CD4-positive, alpha-beta T cell treated with Interleukin-17A for 4 hours (primary cell): ENCODE measurements around the gene PCSK6.

Source experiments
- DNase-seq: peaks from one replicate; pipeline ENCODE4 v3.0.0-alpha.2; 2020; ENCODE audit warnings: mixed read lengths

PCSK6 gene

DNA sequence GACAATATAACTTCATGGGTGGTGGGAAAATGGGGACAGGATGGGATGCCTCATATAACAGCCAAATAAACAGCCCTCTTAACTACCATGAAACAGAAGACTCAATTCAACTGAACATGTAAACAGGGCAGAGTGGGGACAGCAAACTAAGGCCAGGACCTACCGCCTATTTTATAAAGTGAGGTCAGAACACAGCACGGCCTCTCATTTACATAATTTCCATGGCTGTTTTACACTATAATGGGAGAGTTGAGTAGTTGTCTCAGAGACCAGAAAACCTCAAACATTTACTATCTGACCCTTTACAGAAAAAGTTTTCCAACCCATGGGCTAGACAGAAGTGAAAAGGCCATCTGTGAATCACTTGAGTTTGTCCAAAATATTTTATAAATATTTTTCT lies 137.8 kb downstream of the PCSK6 start:
- DNase-seq, result no peak

DNA sequence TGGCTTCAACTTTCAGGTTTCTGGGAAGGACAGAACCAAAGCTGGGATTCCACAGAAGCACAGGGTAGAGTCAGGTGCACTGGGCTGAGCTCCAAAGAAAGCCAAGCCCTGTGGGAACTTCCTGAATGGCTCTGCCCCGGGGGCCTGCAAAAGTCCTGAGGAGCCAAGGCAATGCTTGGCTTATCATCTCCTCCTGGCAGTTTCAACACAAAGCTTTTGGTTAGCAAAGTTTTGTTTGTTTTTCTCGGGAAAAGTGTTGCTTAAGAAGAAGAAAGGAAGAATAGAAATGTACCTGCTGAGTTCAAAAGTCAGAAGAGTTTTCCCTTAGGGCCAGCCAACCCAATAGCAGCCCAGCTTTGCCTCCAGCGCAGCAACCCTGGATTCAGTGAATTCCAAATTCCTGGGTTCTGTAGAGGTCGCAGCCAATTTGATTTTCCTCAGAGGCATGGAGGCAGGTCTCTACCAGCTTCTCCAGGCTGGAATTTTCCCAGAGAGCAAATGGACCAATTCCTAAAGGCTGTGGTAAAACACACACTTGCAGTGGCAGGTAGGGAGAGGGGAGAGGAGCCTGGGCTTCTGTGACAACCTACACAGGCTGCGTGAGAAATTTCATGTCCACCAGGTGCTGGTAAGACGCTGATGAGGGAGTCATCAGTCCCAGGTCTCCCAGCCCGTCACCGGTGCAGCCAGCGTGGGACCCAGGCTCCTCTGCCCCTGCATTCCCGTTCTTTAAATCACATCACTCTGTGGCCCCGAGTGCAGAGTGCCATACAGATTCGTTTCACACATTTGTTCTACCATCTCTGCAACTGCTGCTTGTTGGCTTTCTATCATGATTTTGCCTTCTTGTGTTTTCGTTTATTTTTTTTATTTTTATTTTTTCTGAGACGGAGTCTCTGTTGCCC lies 140.2 kb downstream of the PCSK6 start:
- DNase-seq, result no peak

DNA sequence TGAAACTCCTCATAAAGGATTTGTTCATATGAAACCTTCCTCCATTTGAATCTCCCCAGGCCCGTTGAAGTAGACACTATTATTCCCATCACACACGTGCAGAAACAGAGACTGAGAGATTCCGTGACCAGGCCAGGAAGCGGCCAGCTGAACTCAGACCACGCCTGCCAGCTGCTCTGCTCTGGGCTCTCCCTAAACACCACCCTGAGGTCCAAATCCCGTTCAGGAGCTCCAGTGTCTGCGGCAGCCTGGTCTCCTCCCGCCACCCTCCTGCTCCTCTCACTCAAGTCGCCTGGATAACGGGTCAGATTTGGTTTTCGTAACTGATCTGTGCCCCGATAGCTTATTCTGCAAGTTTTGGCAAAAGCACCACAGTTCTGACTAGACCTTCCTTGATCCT lies 140.9 kb downstream of the PCSK6 start:
- no peak for DNase-seq

DNA sequence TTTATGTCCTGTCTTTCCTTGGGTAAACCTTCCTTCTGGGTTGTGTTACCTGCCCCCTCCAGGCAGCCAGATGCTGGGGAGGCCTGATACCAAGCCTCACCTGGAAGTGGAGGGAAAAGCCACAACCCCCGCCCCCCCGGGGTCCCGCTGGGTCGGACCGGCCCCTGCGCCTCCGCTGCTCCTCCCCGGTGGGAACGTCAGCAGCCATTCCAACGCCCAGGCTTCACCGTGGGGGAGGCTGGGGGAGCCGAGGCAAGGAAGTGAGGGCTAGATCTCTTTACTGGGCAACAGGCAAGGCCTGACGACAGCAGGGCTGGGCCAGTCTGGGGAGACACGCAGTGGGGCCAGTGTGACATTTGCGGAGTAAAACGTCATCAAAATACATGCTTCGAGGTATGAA lies 141.5 kb downstream of the PCSK6 start:
- DNase-seq, result no peak

DNA sequence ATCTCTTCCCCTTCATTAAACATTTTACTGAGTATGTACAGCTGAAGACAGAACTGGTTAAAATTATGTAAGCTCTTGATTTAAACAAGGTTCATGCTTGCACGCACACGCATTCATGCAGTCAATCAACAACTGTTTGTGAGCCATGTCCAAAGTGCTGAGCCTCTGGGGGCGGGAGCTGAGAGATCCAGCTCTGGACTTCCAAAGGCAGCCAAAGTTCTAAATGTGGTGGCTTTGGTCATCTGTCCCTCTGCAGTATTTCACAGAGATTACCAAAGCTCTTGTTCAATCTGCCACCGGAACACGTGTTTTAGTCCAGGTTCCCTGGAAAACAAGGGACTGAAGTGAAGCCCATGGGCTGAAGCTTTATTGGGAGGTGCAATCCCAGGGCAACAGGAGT lies 142.1 kb downstream of the PCSK6 start:
- no peak for DNase-seq

DNA sequence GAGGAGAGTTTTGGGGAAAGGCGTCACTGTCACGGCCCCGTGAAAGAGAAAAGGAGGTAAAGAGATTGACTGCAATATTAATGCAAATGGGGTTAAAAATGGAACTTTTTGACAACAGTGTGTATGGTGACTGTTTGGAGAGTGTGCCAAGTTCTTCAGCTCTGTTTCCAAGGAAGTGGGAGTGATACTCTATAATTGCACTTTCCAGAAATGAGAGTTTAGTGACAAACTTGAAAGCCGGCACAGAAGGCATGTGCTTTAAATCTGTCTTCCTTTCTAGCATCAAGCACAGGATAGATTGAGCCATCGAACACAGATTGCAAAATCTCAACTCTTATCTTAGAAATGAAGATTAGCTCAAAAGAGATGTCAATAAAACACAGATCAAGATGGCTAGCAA lies 142.6 kb downstream of the PCSK6 start:
- DNase-seq, result no peak

DNA sequence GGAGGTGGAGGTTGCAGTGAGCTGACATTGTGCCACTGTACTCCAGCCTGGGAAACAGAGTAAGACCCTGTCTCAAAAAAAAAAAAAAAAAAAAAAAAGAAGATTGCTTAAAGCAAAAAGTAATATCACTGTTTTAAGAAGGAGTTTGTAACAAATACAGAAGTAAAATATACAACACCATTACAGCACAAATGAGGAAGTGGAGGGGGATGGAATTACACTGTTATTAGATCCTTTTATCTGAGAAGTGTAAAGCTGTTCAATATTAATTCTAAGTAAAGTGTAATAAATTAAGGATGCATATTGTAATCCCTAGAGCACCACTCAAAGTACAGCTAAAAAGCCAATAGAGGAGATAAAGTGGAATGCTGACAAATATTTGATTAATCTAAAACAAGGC lies 147.5 kb downstream of the PCSK6 start:
- DNase-seq, result no peak

DNA sequence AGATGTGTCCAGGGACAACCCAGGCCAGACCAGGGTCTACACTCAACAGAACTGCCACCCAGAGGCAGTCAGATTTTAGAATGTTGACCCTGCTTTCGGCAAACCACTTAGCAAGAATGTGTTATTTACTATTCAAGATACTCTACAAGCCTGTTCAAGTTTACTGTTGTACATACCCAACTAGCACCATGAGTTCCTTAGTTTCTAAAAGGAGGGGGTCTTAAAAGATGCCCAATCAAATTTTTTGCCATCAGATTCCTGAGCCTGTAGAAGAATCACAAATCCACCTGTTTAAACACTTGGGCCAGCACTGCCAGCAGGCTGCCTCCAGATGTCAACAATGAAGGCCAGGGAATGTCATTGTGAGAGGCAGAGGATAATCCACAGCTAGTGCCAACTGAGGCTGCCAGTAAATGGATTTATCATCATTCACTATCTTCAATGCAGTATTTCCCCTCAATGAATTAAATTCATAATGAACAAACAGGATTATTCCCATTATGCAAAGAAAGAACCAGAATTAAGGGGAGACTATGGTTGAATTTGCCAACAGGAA lies 150.9 kb downstream of the PCSK6 start:
- DNase-seq, result no peak

DNA sequence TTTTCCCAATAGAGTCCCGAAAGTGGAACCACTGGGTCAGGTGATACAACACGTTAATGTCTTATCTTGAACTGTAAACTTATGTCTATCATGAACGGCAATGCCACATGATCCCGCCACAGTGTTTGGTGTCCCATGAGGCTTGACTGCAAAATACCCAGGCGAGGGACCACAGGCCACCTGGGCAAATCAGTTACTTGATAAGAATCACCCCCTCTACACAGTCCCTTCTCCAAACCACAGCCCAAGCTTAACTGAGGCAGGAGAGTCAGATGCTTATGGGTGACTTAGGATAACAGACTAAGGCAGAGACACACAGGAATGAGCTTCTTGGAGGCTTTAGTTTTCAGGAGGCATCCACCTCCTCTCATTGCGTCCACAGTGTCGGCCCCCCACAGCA lies 151.5 kb downstream of the PCSK6 start:
- DNase-seq, result no peak

DNA sequence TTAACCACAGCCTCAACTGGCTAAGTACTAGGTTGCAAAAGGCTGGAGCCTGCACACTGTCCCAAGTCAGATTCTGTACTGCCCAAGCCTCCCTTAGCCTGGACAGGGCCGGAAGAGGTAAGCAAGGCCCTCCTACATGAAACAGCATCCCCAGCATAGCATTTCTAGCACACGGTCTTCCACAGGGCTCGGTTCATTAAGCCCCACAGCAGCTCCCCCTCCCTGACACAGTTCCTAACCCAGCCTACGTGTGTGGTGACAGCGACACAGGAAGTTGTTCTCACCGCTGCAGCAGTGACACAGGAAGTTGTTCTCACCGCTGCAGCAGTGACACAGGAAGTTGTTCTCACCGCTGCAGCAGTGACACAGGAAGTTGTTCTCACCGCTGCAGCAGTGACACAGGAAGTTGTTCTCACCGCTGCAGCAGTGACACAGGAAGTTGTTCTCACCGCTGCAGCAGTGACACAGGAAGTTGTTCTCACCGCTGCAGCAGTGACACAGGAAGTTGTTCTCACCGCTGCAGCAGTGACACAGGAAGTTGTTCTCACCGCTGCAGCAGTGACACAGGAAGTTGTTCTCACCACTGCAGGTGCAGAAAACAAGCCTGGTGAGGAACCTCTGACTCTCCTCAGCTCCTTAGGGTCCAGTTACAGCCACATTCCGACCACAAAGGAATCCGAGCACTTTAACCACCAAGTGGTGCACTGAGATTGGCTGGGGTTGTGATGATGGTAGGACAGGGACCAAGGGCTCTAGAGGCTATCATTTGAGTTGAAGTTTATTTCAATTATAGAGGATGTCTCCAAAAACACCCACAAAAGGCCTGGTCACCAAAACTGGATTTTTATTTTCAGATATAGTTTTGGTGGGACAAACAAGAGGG lies 155.4 kb downstream of the PCSK6 start:
- peak; percentile 41 for DNase-seq

DNA sequence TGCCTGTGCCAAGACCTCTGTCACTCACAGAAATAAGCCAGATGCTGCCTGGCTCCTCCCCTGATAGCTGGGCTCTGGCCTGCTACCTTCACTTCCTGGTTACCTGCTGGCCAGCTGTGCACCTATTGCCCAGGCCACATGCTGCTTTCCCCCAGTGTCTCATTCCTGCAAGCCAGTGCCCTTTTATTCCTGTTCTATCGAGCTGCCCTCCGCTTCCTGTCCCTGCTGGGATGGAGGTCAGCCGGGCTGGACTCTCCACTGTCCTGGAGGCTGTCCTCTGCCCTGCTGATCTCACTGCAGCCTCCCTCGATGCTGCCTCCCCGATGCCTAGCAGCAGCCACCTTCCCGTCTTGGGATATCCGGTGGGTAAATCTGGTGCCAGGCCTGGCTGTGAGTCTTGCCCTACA lies 157.4 kb downstream of the PCSK6 start:
- DNase-seq, result no peak

DNA sequence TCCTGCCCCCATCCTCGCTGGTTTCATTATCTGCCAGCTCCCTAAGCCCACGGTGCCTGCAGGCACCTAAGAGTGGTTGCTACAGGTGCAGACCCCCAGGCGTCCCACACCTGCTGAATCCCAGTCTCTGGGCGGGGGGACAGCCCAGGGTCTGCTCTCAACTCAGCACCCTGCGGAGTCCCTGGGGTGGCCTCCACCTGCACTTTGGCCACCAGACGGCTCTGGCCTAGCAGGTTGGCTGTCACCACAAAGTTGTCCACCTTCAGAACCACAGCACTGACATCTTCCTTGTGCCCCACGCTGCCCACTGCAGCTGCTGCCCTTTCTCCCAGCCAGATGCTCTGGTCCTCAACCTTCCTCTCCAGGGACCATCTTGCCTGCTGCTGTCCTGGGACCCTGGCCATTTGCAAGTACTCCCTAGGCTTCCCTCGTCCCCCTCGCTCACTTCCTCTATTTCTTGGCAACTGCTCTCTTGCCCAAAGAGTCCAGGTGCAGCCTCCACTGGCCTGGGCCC lies 159.6 kb downstream of the PCSK6 start:
- no peak for DNase-seq

DNA sequence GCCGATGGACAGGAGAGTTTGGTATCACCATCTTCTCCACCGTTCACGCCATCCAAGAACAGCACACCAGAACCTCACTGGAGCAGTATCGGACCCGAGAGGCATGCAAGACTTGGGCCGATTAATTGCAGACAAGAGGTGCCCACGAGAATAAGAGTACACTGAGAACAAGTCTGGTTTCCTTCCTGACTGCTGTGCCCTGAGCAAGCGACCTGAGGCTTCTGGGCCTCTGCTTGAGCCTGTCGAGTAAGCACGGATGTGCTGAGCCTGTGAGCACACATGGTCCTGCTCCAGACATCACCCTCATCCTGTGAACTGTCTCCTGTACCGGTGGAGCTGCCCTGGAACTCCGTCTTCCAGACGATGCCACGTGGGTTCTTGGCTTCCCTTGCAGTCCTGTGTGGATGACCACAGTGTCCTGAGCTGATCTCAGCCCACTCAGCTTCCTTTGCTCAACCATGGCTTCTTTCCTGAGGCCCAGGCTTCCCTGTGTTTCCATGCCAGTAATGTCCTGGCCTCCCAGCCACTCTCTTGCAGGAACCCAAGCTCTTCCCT lies 160.1 kb downstream of the PCSK6 start:
- no peak for DNase-seq

DNA sequence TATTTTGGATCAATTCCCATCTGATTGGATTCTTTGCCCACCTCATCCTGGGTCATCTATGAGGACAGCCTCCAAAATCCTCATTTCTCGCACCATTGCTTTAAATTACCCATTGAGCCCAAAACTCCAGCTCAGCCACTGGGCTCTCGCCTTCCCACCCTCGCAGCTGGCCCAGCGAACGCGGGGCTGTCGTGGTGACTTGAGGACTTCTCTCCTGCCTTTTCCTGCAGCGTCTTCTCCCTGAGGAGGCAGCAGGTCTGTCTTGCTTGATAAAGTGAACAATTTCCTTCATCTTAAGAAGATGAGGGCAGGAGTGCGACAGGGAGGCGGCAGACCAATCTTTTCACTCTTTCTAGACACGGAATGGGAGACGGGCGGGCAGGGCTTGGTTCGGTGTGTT lies 161.5 kb downstream of the PCSK6 start:
- DNase-seq, result no peak

DNA sequence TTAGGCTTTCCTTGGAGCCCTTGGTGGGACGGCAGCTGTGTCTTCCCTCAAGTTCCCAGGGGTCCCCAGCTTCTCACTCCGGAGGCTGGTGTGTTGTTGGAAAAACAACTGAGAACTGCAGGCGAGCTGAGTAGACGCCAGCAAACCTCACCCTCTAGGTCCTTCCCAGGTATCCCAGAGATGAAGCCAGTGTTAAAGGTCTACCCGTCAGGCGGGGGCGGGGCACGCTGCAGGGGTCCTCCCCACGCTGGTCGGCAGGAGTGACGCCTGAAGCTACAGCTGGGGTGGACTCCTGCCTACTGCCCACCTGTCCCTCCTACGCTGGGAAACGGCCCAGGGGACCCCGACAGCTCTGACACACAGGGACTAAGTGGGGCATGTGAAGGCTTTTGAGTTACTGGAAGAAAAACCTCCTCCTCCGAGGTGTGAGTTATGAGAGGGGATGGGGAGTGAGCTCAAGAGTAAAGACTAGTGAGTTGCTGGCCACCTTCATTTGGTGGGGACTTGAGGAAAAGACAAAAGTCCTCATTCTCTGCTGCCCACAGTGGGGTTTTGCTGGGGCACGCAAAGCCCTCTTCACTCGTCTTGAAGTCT lies 162.3 kb downstream of the PCSK6 start:
- no peak for DNase-seq

DNA sequence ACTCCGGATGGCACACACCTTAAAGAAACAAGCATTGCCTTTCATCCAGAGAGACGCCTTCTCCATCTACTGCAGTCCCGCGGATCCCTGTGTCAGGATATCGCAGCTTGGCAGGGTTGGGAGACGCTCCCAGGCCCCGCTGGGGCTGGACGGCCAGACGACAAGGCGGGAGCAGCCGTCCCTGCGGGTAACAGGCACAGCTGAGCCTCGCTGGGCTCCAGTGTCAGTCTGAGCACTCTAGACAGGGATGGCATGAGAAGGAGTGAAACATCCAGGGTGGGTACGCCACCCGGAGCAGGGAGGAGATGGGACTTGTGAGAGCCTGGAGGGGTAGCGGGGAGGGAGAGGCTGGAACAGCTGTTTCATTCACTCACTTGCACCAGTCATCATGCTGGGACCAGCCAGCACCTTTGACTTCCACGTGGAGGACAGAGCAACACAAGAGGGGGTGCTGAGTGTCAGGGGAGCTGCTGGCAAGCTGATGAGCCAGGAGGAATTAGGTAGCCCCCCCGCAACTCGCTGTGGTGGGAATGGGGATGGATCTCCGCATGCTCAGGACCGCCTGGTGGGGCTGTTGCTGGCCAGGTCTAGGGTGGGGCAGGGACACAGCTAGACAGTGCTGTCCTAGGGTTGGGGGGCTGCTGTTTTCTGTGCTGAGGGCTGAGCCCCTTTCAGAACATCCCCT lies 162.9 kb downstream of the PCSK6 start:
- no peak for DNase-seq

DNA sequence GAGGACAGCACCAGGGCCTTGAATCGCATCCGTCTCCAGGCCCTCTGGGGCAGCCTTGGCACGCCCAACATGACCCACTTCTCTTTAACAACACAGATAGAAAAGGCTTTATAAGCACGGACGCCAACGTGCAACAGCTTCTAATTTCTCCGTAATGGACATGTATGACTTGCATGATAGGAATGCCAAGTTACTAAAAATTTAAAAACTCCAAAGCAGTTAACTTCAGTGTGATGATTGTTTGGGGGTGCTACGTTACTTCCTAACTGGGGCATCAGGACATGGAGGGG lies 163.5 kb downstream of the PCSK6 start:
- no peak for DNase-seq

DNA sequence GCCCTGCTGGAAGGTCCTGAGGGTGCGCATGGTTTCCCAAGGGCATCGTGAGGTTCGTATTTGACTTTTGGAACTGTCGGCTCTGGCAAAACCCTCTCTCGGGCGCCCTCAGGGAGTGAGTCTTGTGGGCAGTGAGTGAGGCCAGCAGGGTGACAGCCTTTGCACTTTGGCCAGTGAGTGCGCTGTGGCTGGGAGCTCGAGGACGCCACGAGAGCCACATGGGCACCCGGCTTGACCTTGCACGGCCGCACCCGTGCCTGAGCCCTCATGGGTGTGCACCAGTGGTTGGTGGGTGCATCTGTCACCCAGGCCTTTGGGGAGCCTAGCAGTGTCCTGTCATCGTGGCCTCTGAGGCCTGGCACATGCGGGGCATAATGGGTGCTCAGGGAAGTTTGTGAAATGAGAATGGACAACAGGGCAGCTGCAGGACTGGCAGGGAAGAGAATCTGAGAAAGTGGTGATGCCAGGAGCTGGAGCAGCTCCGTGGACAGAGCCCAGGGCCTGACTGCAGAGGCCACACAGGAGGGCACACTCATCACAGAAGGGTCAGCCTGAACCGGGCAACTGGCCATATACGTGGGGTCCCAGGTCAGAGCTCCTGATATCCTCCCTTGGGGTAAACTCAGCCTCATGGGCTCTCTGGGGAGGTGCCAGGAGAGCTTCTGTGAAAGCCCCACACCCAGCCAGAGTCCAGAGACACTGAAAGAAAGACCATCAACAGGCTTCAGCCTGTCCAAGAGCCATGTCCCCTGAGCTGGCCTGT lies 164.1 kb downstream of the PCSK6 start:
- DNase-seq, result no peak

DNA sequence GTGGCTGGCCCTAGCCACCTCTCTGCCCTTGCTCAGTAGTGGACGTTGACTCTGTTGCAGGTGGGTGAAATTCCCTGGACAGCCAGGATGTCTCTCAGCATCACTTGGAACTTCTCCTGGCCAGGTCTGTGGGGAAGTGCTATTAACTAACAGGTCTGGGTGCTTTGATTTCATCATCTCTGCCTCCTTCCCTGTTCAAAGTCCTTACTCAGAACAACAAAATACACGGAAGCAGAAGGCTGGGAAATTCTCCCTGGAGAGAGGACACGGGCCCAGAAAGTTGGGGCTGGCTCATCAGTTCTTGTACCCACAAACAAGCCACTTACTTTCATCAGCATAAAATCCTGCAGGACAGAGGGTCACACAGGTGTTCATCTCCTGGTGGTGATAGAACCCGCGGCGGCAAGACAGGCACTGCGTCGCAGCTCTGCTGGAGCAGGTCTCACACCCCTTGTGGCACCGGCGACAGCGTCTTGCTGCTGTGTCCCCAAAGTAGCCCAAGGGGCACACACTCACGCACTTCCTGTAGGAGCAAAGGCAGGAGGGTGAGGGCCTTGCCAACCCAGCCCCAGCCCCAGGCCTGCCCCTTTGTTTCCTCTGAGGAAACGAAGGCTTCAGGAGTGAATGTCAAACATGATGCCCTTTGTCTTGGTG lies 164.9 kb downstream of the PCSK6 start:
- no peak for DNase-seq

DNA sequence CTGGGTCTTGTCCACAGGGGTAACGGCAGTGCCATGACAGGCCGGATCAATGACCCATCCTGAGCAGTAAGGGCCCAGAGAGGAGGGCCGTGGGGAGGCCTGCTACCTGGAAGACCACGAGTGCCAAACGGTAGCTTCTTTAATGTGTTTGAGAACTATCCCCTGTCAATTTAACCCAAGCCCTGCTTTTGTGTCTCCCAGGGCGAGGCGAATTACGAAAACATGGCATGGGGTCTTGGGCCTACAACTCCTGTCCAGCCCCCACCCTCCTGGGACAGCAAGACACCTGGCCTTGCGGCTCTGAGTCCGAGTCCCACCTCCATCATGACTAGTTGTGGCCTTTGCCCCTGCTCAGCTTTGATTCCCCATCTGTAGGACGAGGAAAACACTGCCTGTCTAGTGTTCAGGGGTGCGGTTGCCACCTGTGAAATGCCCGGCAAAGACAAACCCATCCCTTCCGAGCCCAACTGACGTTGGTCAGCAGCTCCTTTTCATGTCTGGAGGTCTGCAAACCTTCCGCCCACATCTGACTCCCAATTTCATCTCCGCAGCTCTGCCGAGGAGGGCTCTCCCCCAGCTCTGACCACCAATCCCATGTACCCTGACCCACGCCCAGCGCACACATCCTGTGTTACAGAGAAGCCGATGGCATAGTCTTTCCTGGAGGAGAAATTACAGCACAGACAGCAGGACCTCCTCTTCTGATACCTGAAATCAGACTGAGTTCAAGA lies 165.5 kb downstream of the PCSK6 start:
- no peak for DNase-seq
